Esophagus muscularis mucosa (tissue), 4 donors: ENCODE measurements around the gene CCNG1.
"Not testable (repeated sequence)": the region's sequence is repeated elsewhere in the genome, so short reads cannot be mapped to it uniquely, and the experiment has no call there.

Source experiments
- CTCF ChIP-seq, 3 experiments: fragments of 200-600 bp in 2 of 3; fragments of 450-650 bp in 1 of 3; sonication (generic) in 2 of 3; IDR thresholded peaks; one replicate each; pipeline ENCODE4 v1.5.1; 2017 to 2019; ENCODE audit warnings: antibody characterized with exemption in 3 of 3, mild to moderate bottlenecking in 2 of 3, moderate library complexity in 1 of 3
- EP300 ChIP-seq: sonication (generic); formaldehyde crosslinking; IDR thresholded peaks from one replicate; pipeline ENCODE4 v1.6.1; 2017; ENCODE audit warnings: antibody characterized with exemption
- POLR2A ChIP-seq: fragments of 450-650 bp; IDR thresholded peaks from one replicate; pipeline ENCODE4 v1.6.1; 2017; ENCODE audit warnings: antibody characterized with exemption, moderate library complexity, mild to moderate bottlenecking, low read depth
- POLR2AphosphoS5 ChIP-seq, 2 donors: sonication (generic); formaldehyde crosslinking; IDR thresholded peaks; one replicate each; pipeline ENCODE4 v1.6.1; 2017; ENCODE audit warnings: antibody characterized with exemption in 2 of 2

GRCh38 chr5:163455406-163455805 lies 18.0 kb downstream of the CCNG1 start:
- not testable (repeated sequence) for TF ChIP-seq EP300; CTCF (IDR thresholded peaks at IDR 0.05); POLR2A; POLR2AphosphoS5 (IDR thresholded peaks at IDR 0.05)
